K562 (cell line): ENCODE measurements around the gene SCYL1. TPM values are rescaled to one million over a fixed set of nuclear protein-coding genes. Genes with fewer than 3 reads are reported as not detected.

Source experiments
- CEBPG ChIP-seq, 3 experiments: fragments of 200-800 bp in 1 of 3; sonication (Bioruptor generic) in 1 of 3; sonication (generic) in 1 of 3; formaldehyde crosslinking in 1 of 3; IDR thresholded peaks in 2 of 3; conservative IDR thresholded peaks in 1 of 3; 2 replicates each; pipeline versions ENCODE4 v1.6.1 to v1.8.0; 2016 to 2022; ENCODE audit warnings: missing compliant biosample characterization in 2 of 3, missing genetic modification characterization in 2 of 3, mild to moderate bottlenecking in 1 of 3, missing genetic modification reagents in 1 of 3
- CHD1 ChIP-seq: fragments of 200-600 bp; sonication (generic); IDR thresholded peaks from one replicate; pipeline ENCODE4 v1.6.1; 2012; ENCODE audit warnings: mild to moderate bottlenecking, moderate library complexity, low read length, inconsistent platforms
- COPS2 ChIP-seq: fragments of 450-650 bp; conservative IDR thresholded peaks from 2 replicates; pipeline ENCODE4 v1.6.1; 2016; ENCODE audit warnings: mild to moderate bottlenecking, moderate library complexity
- JUND ChIP-seq, 2 experiments: IDR thresholded peaks; 2 replicates in 1 of 2; 3 replicates in 1 of 2; pipeline ENCODE4 v1.6.1; 2011; ENCODE audit warnings: borderline replicate concordance in 2 of 2, low read depth in 2 of 2, low read length in 2 of 2, improper control_type of control experiment in 1 of 2, missing biosample characterization in 1 of 2, missing genetic modification characterization in 1 of 2, missing genetic modification reagents in 1 of 2
- KDM5B ChIP-seq: fragments of 200-600 bp; sonication (generic); IDR thresholded peaks from 2 replicates; pipeline ENCODE4 v1.6.1; 2012; ENCODE audit warnings: low read depth, mild to moderate bottlenecking, moderate library complexity, low read length, control low read depth, inconsistent platforms; ENCODE audit not compliant: insufficient replicate concordance
- NCOA1 ChIP-seq: fragments of 450-650 bp; IDR thresholded peaks from 2 replicates; pipeline ENCODE4 v1.6.1; 2016; ENCODE audit warnings: low read depth
- NFATC3 ChIP-seq: fragments of 450-650 bp; IDR thresholded peaks from 2 replicates; pipeline ENCODE4 v1.6.1; 2017; ENCODE audit warnings: mild to moderate bottlenecking
- POLR3A ChIP-seq: IDR thresholded peaks from 2 replicates; pipeline ENCODE4 v1.6.1; 2011; ENCODE audit warnings: borderline replicate concordance, mild to moderate bottlenecking, moderate library complexity; ENCODE audit not compliant: insufficient read length, insufficient read depth; ENCODE audit errors: extremely low read depth
- RB1 ChIP-seq: fragments of 450-650 bp; IDR thresholded peaks from 2 replicates; pipeline ENCODE4 v1.6.1; 2017; ENCODE audit warnings: low read depth, mild to moderate bottlenecking
- RCOR1 ChIP-seq, 2 experiments: IDR thresholded peaks; 2 replicates each; pipeline ENCODE4 v1.6.1; 2012; ENCODE audit warnings: low read depth in 2 of 2, low read length in 2 of 2, borderline replicate concordance in 1 of 2, improper control_type of control experiment in 1 of 2
- SIRT6 ChIP-seq: IDR thresholded peaks from one replicate; pipeline ENCODE4 v1.6.1; 2012; ENCODE audit warnings: low read depth, mild to moderate bottlenecking, control low read depth, inconsistent platforms, low read length, moderate library complexity
- SPI1 ChIP-seq: IDR thresholded peaks from 2 replicates; pipeline ENCODE4 v1.6.1; 2011; ENCODE audit warnings: low read depth, low read length, control low read depth, borderline replicate concordance
- ZFP30 ChIP-seq: fragments of 250-450 bp; sonication (Bioruptor Pico); IDR thresholded peaks from 2 replicates; pipeline ENCODE4 v1.8.0; 2022; ENCODE audit warnings: moderate library complexity, mild to moderate bottlenecking, inconsistent platforms, borderline replicate concordance
- ZNF318 ChIP-seq, 2 experiments: fragments of 450-650 bp; IDR thresholded peaks; 2 replicates each; pipeline ENCODE4 v1.6.1; 2016; ENCODE audit warnings: mild to moderate bottlenecking in 2 of 2, borderline replicate concordance in 1 of 2, low read depth in 1 of 2, moderate library complexity in 1 of 2
- ZNF740 ChIP-seq, 3 experiments: fragments of 200-800 bp in 1 of 3; sonication (Bioruptor generic) in 1 of 3; sonication (generic) in 1 of 3; formaldehyde crosslinking in 1 of 3; IDR thresholded peaks; 2 replicates each; pipeline versions ENCODE4 v1.6.1 to v1.8.0; 2016 to 2022; ENCODE audit warnings: mild to moderate bottlenecking in 2 of 3, missing compliant biosample characterization in 2 of 3, missing genetic modification characterization in 2 of 3, missing genetic modification reagents in 1 of 3
- ZNF778 ChIP-seq: fragments of 450-650 bp; formaldehyde crosslinking; IDR thresholded peaks from 2 replicates; pipeline ENCODE4 v1.4.0; 2020; ENCODE audit warnings: mild to moderate bottlenecking, moderate library complexity
- polyA plus RNA-seq, 8 experiments: library from polyadenylated mRNA; depleted of rRNA in 4 of 8; stranded (reverse) in 5 of 8; unstranded in 3 of 8; fragments of >200 nt; fragmentation: Nextera tagmentation in 2 of 8; fragmentation: Illumina TruSeq in 1 of 8; extraction: Ambion mirVana in 2 of 8; extraction: Trizol in 1 of 8; gene quantifications; 2 replicates each; pipeline versions ENCODE4 v1.2.1 to v1.2.3, GENCODE V29; 2011 to 2014; ENCODE audit warnings: inconsistent platforms in 1 of 8, missing spikeins in 1 of 8
- total RNA-seq, 7 experiments: library from RNA; depleted of rRNA in 6 of 7; stranded (reverse); fragments of >200 nt in 6 of 7; fragmentation: Illumina TruSeq in 2 of 7; extraction: Trizol in 2 of 7; gene quantifications; 2 replicates each; pipeline versions ENCODE4 v1.2.1 to v1.2.3, GENCODE V29; 2011 to 2021; ENCODE audit warnings: low replicate concordance in 1 of 7

SCYL1 gene
- total and polyA plus RNA-seq, 9 of the 15 experiments (the other 6 are each of a cell fraction or from before 2014, with no cell fraction given), result 1.9 to 145 (median 57.6) TPM

GRCh38 chr11:65487467-65488272, 37.2 kb upstream of the SCYL1 start (continued):
- TF ChIP-seq ZNF318 (IDR thresholded peaks at IDR 0.05; ENCODE audit: borderline replicate concordance in 1 of 2, low read depth in 1 of 2) (no peak), COPS2 (no peak), ZNF778 (CRISPR knock-in tag) (no peak), RB1 (no peak), CHD1 (no peak), JUND (IDR thresholded peaks at IDR 0.05; ENCODE audit: borderline replicate concordance, low read depth, low read length) (peak; percentile 94), JUND (tag; IDR thresholded peaks at IDR 0.05; ENCODE audit: borderline replicate concordance, low read depth, low read length) (peak; percentile 75; the same call in 1 of the 3 replicates), ZNF740 (CRISPR knock-in tag; IDR thresholded peaks at IDR 0.05) (no peak), ZNF740 (tag; IDR thresholded peaks at IDR 0.05) (no peak), KDM5B (no peak), POLR3A (no peak), SIRT6 (no peak), ZFP30 (CRISPR knock-in tag) (no peak), CEBPG (CRISPR knock-in tag; IDR thresholded peaks at IDR 0.05) (peak; percentile 99), CEBPG (tag; conservative IDR thresholded peaks at IDR 0.05 in 1 of 2, IDR thresholded peaks at IDR 0.05 in 1 of 2) (peak; percentile 94 to 97), SPI1 (no peak), RCOR1 (IDR thresholded peaks at IDR 0.05; ENCODE audit: borderline replicate concordance in 1 of 2, low read depth in 2 of 2, low read length in 2 of 2) (peak; percentile 45 to 98; a peak in 3 of 4 replicates), NCOA1 (no peak), NFATC3 (no peak)
